DND-41 (cell line): Measurements from ENCODE around the gene GABRB3.

Source experiments
- ATAC-seq: fragments of 200-7000 bp; cut with Tn5 transposase; 3 replicates; pipeline ENCODE4 v1.9.1; 2021; ENCODE audit warnings: low read depth; ENCODE audit not compliant: insufficient read depth
- DNase-seq: peaks from one replicate; pipeline ENCODE4 v3.0.0-alpha.2; 2020
- H2AFZ ChIP-seq: 2 replicates; pipeline ENCODE4 v1.6.0; 2012; ENCODE audit warnings: low read depth, low read length
- H3K27ac ChIP-seq: 2 replicates; pipeline ENCODE4 v1.5.1; 2012; ENCODE audit warnings: low read length, inconsistent platforms
- H3K27me3 ChIP-seq: fragments of 200-600 bp; sonication (generic); 2 replicates; pipeline ENCODE4 v1.6.0; 2012; ENCODE audit warnings: low read length, mild to moderate bottlenecking, inconsistent platforms; ENCODE audit not compliant: insufficient read depth, poor library complexity
- H3K36me3 ChIP-seq: 2 replicates; pipeline ENCODE4 v1.5.1; 2012; ENCODE audit warnings: low read length, inconsistent platforms; ENCODE audit not compliant: insufficient read depth
- H3K4me1 ChIP-seq: 2 replicates; pipeline ENCODE4 v1.5.1; 2012; ENCODE audit warnings: mild to moderate bottlenecking, low read length; ENCODE audit not compliant: insufficient read depth
- H3K4me2 ChIP-seq: 2 replicates; pipeline ENCODE4 v1.6.0; 2012; ENCODE audit warnings: mild to moderate bottlenecking, moderate library complexity, low read length, inconsistent platforms; ENCODE audit not compliant: insufficient read depth
- H3K4me3 ChIP-seq, 2 experiments: fragments of 200-600 bp in 1 of 2; shearing (Covaris generic) in 1 of 2; 2 replicates each; pipeline ENCODE4 v1.5.1; 2012 to 2016; ENCODE audit warnings: inconsistent platforms in 2 of 2, low read length in 2 of 2, mild to moderate bottlenecking in 2 of 2, low read depth in 1 of 2, moderate library complexity in 1 of 2
- H3K79me2 ChIP-seq: 2 replicates; pipeline ENCODE4 v1.6.0; 2012; ENCODE audit warnings: low read length, inconsistent platforms; ENCODE audit not compliant: insufficient read depth
- H3K9ac ChIP-seq: 2 replicates; pipeline ENCODE4 v1.6.0; 2012; ENCODE audit warnings: low read depth, mild to moderate bottlenecking, inconsistent platforms, low read length, moderate library complexity
- H3K9me3 ChIP-seq: 2 replicates; pipeline ENCODE4 v1.5.1; 2012; ENCODE audit warnings: low read length, moderate library complexity, mild to moderate bottlenecking, inconsistent platforms; ENCODE audit not compliant: insufficient read depth, severe bottlenecking
- H4K20me1 ChIP-seq: 2 replicates; pipeline ENCODE4 v1.6.0; 2012; ENCODE audit warnings: low read length; ENCODE audit not compliant: insufficient read depth
- CTCF ChIP-seq: IDR thresholded peaks from 2 replicates; pipeline ENCODE4 v1.5.1; 2012; ENCODE audit warnings: borderline replicate concordance, low read length, moderate library complexity, mild to moderate bottlenecking; ENCODE audit not compliant: poor library complexity, severe bottlenecking; ENCODE audit errors: extremely low read depth
- EZH2 ChIP-seq: IDR thresholded peaks from 3 replicates; pipeline ENCODE4 v1.6.1; 2012; ENCODE audit warnings: borderline replicate concordance, low read depth, mild to moderate bottlenecking, moderate library complexity, low read length, inconsistent platforms; ENCODE audit not compliant: severe bottlenecking

Gene GABRB3

GRCh38 chr15:26598704-26599103, 174.2 kb downstream of the GABRB3 start:
- Histone ChIP-seq H3K4me1 (no peaks in the 10 kb centered on the region), H2AFZ (no peak overlapping the region), H3K9me3 (no peaks in the 10 kb centered on the region), H3K27ac (no peak overlapping the region), H3K9ac (no peak overlapping the region), H3K4me3 (no peak overlapping the region), H3K27me3 (no peaks in the 10 kb centered on the region), H4K20me1 (no peaks in the 10 kb centered on the region), H3K79me2 (no peaks in the 10 kb centered on the region), H3K4me2 (no peak overlapping the region), H3K36me3 (no peaks in the 10 kb centered on the region)
- no peak for TF ChIP-seq CTCF
- no peak for TF ChIP-seq EZH2
- no peak for ATAC-seq
- no peak for DNase-seq

DNA sequence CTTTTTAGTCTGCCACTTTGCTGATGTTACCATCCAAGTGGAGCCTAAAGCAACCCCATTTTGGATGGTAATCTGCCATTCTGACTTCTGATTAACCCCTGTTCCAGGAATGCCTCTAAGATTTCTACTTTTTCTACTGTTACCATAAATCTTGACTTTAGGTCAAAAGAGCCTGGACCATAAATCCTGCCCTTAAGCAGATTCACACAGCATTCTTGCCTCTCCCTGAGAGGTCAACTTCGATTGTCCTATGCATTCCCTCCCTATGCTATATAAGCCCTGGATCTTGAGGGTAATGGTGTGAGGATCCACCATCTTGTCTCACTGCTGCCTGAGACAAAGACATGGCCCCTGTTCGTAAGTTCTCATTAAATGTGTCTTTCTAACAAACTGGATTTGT, 177.3 kb downstream of the GABRB3 start:
- TF ChIP-seq EZH2: no peak
- TF ChIP-seq CTCF: no peak
- Histone ChIP-seq H3K9ac (no peak overlapping the region), H3K4me2 (no peak overlapping the region), H3K27me3 (no peaks in the 10 kb centered on the region), H3K27ac (no peak overlapping the region), H3K36me3 (no peaks in the 10 kb centered on the region), H3K4me3 (no peak overlapping the region), H3K9me3 (no peaks in the 10 kb centered on the region), H3K79me2 (no peaks in the 10 kb centered on the region), H2AFZ (no peak overlapping the region), H3K4me1 (no peaks in the 10 kb centered on the region), H4K20me1 (no peaks in the 10 kb centered on the region)
- DNase-seq (no peak), ATAC-seq (no peak)

GRCh38 chr15:26590676-26591075, 182.2 kb downstream of the GABRB3 start:
- no peaks in the 10 kb centered on the region for H3K4me1 ChIP-seq
- H2AFZ ChIP-seq: no peak overlapping the region
- ATAC-seq: no peak
- no peak overlapping the region for H3K9ac ChIP-seq
- no peaks in the 10 kb centered on the region for H3K79me2 ChIP-seq
- no peaks in the 10 kb centered on the region for H3K9me3 ChIP-seq
- no peaks in the 10 kb centered on the region for H4K20me1 ChIP-seq
- TF ChIP-seq CTCF (no peak), EZH2 (no peak)
- H3K27me3 ChIP-seq: no peaks in the 10 kb centered on the region
- no peak overlapping the region for H3K4me3 ChIP-seq
- no peak overlapping the region for H3K4me2 ChIP-seq
- H3K27ac ChIP-seq: no peak overlapping the region
- DNase-seq: no peak
- H3K36me3 ChIP-seq: no peaks in the 10 kb centered on the region

DNA sequence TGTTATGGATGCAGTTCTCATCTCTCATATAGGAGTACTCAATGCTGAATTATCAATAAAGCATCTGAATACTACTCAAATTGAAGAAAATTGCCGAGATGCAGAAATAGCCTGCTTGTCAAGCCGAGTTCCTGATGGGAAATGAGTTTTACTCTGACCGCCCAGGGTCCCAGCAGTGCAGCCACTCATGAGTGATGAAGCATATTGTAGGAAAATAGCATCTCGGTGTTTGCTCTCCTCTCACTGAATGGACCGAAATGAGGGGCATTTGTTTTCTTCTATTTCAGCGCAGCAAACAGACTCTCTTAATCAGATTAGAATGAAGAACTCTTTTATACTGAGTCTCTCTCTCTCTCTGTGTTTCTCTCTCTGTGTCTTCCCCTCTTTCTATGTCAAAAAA, 190.0 kb downstream of the GABRB3 start:
- Histone ChIP-seq H4K20me1 (no peaks in the 10 kb centered on the region), H3K4me3 (no peak overlapping the region), H3K79me2 (no peaks in the 10 kb centered on the region), H3K27me3 (no peaks in the 10 kb centered on the region), H3K27ac (no peak overlapping the region), H2AFZ (no peak overlapping the region), H3K9ac (no peak overlapping the region), H3K36me3 (no peaks in the 10 kb centered on the region), H3K9me3 (no peaks in the 10 kb centered on the region), H3K4me1 (no peaks in the 10 kb centered on the region), H3K4me2 (no peak overlapping the region)
- DNase-seq (no peak), ATAC-seq (no peak)
- no peak for TF ChIP-seq EZH2
- no peak for TF ChIP-seq CTCF
